Testis (tissue), 2 donors: ENCODE measurements around the gene RNF32.

Source experiments
- CTCF ChIP-seq, 3 experiments: fragments of 450-650 bp in 2 of 3; fragments of 200-600 bp in 1 of 3; sonication (generic) in 1 of 3; IDR thresholded peaks; one replicate each; pipeline ENCODE4 v1.5.1; 2016 to 2019; ENCODE audit warnings: antibody characterized with exemption in 3 of 3, mild to moderate bottlenecking in 2 of 3, moderate library complexity in 1 of 3
- POLR2A ChIP-seq: fragments of 450-650 bp; IDR thresholded peaks from one replicate; pipeline ENCODE4 v1.6.1; 2017; ENCODE audit warnings: antibody characterized with exemption, mild to moderate bottlenecking, moderate library complexity

DNA sequence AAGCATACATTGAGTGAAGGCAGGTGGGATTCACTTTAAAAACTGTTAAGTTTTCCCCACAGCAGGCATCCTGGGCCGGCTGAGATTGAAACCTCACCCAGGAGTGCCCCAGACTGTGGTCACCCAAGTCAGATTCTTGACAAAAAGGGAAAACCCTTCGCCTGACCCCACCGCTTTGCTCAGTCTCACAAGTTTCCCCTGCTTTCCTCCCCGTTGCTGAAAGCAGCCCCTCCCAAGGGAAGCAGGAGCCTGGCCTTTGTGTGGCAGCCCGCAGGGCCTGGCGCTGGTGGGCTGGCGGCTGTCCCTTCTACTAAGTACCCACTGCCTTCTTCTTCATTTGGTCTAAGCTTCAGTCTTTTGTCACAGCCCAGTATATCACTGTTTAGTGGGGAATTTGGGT is 16.0 kb downstream of the RNF32 start:
- TF ChIP-seq CTCF (IDR thresholded peaks at IDR 0.05) (no peak), POLR2A (no peak)
